HG02623 (cell line): Measurements from ENCODE around the gene TNIK.

ENCODE experiments used
- ATAC-seq: cut with Tn5 transposase; IDR thresholded peaks from one replicate; pipeline ENCODE4 v1.9.1; 2021; ENCODE audit warnings: moderate library complexity; ENCODE audit not compliant: unreplicated experiment

Gene TNIK

DNA sequence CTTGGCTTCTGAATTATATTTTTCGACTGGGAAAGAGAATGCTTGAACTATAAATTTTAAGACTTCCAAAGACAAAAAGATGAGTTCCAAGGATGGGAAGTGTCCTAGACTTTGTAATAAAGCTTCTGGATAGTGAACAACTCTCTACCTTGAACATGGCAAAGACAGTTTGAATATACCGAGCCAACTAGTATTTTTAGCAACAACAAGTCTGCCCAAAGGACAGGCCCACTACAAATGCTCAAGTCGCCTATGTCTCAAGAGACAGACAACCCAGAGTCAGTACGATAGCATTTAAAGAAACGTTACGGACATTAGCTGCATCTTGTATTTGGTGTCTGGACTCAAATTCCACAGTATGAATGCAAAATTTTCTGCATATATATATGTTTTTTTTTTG lies 258.4 kb downstream of the TNIK start:
- no peak for ATAC-seq

DNA sequence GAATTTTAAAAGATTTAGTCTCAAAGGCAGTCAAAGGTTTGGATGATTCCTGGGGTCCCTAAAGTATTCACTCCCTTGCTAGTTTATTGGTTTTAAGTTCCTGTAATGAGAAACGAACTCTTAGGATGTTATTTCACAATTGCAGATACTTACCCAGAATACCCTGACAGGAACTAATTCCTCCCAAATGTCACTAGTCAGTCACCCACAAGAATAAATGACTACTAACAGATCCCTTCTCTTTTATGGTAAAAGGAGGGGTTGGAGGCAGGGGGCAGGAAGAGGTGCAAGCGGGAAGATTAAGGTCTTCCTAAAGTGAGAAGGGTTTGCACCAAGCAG lies 259.5 kb downstream of the TNIK start:
- ATAC-seq, result no peak

DNA sequence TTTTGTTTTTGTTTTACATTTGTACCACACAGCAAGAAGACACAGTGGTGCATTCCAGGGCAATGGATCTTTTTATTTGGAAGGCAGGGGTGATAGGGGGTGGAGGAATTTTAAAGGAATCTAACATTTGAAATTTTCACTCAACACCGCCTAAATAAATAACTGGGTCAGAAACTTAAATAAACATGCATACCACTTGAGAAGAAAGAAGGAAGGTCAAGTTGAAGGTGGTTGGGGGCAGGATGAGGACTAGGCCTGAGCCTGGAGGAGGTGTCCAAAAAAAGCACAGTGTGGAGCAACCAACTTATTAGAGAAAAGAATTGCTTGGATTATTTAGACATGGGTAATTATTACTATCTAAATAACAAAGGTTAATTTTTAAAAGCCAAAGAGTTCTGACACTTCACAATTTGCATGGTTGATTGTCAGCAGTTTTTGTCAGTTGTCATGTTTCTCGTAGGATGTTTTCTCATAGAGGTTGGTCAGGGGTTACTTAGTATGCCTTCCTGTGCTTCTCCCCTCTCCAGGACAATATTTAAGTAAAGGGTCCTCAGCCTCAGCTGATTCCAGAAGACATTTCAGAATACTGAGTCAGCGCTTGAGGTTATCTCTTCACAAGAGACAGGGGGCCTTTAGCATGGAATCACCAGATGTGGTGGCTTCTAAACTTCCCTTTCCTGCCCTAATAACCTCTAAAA lies 260.0 kb downstream of the TNIK start:
- no peak for ATAC-seq

DNA sequence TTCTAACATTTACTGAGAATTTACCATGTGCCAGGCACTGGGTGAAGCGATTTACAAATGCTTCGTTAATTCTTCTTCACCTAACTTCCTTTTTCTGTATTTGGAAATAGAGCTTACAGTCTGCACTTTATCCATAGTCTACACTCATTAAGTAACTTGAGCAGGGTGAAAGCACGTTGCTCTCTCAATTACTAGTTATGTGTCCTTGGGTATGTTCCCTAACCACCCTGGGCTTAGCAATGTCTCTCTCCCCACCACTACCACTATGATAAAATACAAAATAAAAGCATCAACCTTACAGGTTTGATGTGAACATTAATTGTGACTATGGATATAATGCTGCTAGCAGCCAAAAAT lies 260.8 kb downstream of the TNIK start:
- ATAC-seq, result no peak

DNA sequence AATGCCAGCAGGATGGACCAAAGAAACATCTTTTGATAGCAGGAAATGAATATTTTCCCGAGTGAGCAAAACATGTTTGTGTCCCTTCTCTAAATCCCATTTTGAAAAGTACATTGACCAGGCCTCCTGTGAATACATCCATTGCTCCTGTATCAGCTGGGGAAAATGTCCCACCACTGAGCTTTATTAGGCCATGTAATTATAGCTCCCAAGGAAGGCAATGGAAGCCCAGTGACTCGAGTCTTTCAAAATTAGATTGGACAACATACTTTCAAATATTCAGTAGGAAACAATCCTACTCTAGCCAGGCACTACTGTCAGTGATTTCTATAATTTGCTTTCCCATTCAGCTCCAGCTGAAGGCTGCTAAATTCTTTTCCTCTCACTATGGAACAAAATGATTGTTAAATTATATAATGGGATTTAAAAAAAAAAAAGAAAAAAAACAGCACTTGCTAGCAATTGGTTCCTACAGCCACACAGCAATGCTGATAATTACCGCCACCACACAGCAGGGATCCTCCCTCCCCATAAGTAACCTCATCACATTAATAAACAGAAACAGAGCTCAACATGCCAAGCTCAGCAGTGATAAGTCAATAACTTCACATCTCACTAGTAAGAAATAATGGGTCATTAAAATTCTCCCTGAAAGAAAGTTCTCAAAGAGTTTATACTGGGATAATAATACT lies 261.3 kb downstream of the TNIK start:
- no peak for ATAC-seq

DNA sequence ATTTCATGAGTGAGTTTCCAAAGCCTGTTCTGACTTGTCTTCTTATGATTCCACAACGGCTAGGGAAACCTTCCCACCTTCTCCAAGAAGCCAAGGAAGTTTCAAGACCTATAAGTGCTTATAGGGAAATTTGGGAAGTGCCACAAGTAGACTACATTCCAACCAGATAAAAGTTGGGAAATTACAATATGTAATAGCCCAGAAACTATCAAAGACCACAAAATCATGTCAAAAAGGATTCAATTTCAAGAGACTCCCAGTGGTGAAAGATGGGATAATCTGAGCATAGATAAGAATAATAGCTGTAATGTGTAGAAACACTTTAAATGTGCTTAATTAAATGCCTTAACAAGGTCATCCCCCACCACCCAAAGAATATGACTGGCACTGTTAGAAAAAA lies 264.5 kb downstream of the TNIK start:
- ATAC-seq, result no peak

DNA sequence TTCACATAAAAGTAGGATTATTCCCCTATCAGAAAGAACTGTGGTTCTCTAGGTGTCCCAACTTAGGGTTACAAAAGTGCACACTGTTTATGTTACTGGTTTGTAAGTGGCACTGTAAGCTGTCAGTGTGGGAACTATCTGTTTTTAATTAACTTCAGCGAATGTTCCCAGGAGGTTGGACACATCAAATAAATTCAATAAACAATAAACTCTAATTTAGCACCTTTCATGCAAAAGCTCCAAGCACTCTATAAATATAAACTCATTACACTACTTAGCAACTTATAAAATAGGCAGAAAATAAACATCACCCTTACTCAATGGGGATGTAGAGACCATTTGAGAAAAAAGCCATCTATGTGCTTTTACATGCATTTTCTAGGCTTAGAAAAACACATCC lies 265.2 kb downstream of the TNIK start:
- no peak for ATAC-seq

DNA sequence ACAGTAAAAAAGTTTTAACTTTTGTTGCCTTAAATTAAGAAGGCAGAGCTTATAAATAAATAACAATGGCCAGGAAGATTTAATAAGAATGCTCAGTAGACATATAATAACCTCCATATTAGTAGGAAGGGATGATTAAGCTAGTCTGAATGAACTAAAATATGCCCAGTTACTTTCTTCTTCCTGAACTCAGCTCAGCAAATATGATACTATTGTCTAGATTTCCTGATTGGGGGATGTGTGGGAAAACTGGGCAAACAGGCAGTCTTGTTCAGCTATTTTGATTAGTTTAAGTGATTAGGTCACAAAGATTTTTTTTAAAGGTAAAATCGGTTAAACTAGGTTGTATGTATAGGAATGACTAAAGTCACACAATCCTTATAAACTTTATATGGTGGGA lies 266.5 kb downstream of the TNIK start:
- ATAC-seq, result no peak

DNA sequence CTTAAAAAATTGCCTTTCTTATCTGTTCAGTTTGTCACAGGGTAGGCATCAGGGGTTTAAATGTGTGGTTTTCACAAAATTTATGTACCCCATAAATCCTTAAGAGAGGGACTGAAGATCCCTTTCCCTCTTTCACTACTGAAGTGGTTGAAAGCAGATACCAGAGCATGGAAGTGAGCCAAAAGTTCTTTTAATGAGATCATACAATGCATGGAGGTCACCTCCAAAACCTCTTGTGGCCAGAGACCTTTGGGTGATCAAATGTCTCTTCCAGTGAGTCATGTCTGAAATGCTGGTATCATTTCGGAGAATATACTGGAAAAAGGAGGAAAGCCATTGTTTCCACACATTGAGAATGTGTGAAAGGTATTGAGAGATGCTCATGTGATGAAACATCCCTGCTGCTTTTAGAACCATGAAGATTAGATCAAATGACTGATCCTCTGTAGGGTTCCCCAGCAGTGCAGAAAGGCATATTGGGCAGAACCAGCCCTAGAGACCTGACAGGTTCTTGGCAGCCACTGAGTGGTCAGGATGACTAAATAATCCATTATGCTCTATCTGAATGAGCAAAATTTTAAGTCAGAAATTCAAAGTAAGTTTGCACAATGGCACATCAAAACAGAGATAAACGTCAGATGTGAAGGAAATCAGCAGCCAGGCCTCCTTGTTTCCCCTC lies 267.9 kb downstream of the TNIK start:
- ATAC-seq, result no peak

DNA sequence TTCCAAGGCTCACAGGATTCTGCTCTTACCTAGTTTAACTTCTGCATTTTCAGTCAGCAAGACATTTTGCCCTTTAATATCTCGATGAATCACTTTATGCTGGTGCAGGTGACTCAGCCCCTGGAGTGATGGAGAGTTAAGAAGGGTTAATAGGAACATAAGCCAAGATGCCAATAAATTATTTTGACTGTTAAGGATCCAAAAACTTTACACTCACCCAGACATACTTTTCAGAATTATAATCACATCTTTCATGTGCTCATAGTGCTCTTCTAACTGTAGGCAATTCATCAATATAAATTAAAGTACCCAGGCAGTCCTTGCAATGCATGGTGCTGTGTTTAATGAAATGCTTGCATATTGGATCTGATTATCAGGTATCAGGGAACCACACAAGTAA lies 269.5 kb downstream of the TNIK start:
- ATAC-seq, result no peak

DNA sequence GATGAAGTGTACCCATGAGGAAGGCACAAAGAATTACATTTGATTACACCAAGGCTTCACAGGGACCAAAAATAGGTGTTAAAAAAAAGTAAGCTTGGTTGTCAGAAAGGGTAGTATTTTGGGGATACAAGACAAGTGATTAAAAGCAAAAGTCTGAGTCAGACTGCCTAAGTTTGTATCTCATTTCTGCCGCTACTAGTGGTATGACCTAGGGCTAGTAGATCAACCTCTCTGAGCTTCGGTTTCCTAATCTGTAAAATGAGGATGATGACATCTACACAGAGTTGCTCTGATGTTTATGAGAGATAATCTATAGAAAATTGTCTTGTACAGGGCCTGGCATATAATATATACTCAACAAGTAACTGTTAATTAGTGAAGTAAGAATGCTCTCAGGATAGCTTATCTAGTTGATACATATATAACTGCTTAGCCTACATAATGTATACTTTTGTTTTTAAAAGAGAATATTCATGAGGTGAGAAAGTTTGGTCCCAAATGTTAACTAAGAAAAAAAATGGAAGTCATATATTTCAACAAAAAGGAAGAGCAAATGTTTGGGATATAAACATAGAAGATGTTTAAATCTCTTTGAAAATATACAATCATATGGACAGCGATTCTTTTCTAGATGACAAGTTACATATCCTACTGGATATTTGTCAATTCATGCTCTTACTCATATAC lies 270.7 kb downstream of the TNIK start:
- peak; percentile 59 for ATAC-seq

DNA sequence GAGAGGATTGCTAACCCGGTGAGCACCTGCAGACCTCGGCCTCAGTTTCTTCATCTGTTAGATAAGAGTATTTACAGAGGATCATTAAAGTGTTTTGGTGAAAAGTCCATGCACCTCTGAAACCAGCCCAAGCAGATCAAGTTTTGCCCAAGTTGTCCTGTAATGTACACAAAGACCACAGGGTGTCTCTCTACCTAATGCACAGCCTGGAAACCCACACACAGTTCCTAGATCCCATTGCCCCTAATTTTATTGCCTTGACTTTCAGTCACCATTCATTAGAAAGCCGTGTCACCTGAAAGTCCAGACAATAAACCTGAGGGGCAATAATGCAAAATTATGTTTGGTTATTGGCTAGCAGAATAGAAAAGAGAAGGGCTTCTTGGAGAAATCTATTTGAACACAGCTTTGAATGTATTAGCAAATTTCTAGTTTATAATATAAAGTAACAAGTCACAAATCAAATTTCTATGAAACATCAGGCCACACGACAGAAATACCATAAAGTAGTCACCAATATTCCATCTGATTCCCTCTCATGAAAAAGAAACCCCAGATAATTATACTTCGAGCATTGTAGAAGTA lies 272.4 kb downstream of the TNIK start:
- ATAC-seq, result no peak

DNA sequence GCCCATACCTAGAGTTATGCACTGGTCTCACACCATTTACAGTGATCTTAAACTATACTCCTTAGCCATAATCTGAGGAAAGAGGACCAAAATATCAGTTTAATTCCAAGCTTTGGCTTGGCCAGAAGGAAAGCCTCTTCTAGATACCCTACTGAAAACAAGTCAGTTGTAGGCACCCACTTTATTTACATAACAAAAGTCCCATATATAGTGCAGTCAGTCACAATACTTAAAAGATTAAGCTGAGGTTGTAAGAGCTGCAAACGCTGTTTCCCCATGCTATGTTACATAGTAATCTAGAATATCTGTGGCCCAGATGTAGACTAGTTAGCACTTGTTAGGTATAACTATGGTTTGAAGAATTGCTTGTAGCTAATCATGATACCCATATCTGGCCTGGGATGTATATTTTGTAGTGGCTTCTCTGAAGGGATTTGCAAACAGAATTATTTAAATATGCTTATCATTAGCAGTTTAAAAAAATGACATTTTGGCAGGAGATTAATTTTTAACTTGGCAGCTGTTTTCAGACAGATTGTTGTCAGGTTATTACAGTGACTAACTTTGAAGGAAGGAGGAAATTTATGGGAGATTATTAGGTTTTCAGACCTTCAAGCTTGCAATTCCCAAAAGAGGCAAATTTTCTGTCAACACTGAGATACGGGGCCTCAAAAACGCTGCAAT lies 273.2 kb downstream of the TNIK start:
- ATAC-seq, result no peak

DNA sequence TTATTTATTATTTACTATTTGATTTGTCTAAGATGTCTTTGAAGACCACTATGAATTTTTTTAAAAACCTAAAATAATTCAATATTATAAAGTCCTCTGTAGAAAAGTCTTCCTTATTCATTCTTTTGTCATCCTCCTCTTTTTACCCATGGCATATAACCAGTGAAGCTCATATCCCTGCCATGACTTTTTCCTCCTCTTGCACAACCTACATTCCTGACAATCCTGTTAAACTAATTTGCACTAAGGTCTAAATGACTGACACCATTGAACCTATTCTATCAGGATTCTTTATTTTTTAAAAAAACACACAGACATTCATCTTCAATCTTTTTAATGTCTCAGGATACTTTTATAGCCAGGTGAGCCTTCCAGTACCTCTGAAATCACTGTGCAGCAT lies 273.8 kb downstream of the TNIK start:
- ATAC-seq, result no peak

DNA sequence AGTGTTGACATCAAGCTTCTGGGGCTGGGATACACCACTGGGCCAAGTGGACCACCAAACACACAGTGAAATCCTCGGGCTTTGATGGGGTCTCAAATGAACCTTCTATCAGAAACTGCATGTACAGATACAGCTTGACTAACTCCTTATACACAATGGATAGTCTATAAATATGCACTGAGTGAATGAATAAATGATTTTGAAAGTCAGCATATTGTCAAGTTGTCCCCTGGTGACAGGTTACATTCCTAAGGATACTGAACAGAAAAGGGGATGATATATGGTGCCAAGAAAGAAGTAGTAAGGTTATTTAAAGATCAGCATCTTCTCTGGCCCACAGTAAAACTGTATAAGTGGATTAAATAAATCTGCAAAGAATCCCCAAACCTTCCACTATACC lies 274.2 kb downstream of the TNIK start:
- ATAC-seq, result no peak

DNA sequence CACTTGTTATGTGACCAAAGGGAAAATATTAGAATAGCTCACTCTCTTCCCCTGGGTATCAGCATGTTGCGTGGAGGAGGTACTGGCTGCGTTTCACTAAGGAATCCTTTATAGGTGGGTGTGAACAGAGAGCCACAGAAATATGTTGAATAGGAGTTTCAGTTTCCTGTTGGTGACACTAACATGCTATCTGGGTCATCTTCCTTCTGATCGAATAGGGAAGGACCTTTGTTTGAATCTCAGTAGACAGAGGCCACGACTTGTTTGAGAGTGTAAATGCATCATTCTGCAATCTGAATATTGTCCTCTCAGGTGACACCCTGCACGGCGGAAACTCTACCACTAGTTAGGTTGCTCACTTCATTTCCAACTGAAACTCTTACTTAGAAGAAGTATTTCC lies 275.8 kb downstream of the TNIK start:
- ATAC-seq, result peak; percentile 75

DNA sequence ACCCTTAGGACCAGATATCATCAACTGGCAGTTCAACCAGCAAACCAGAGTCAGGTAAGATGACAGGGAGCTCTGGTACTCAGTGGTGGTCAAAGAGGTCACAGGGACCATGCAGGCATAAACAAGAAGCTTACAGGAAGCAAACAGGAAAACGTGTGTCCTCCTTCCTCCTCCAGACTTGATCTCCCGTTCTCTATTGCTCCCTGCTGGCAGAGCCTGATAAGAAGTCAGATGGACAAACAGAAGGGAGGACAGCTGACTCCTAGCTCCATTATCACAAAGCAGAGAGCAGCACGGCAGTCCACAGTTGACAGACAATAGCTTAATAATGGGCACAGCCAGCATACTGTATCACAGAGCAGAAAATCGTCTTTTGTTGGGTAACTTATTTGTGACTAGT lies 277.2 kb downstream of the TNIK start:
- no peak for ATAC-seq

DNA sequence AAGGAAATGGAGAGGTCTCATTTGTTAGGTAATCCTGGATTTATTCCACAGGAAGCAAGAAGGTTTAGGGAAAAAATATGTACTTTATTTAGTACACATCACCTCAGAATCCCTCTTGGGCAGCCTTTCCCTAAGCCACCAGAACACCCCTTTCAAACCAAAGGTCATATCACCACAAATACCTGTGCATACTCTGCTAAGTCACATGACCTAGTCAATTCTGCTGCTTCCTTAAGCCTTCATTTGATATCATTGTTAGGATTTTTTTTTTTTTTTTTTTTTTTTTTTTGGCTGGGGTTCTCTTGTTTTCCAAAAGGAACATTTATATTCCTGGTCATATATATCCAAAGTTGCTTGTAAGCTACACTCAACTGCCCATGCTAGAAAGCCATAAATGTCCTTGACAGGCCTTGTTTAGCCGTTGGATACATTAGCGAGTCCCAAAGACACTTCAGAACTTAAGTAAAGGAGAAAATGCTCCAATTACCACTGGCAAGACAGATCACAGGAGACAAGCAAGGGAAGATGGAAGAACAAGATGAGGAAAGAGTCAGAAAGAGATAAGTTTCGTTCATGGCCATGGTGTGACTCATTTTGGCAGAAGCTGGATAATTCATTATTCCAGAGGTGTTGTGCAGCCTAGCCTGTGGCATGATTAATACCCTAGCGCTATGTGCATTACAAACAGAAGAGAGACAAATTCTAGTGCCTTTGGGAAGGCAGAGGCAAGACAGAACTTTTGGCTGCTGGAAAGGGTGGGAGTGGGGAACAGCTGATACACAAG lies 278.1 kb downstream of the TNIK start:
- ATAC-seq, result no peak

DNA sequence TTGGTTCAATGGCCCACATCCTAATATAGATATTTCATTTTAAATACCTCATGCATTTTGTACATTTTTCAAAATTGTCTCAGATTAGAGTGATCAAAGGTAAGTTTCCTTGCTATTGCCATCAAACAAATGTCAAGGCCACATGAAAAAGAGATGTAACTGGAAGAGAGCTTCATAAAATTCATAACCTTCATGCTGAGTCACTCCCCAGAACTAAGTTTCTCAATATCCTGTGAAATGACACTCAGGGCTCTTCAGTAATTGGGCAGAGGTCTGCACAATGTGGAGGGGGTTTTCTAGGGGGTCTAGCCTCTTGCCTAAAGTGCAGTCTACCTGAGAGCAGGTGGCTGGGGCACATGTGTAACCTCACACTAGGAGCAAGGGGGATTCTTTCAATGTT lies 281.5 kb downstream of the TNIK start:
- no peak for ATAC-seq

DNA sequence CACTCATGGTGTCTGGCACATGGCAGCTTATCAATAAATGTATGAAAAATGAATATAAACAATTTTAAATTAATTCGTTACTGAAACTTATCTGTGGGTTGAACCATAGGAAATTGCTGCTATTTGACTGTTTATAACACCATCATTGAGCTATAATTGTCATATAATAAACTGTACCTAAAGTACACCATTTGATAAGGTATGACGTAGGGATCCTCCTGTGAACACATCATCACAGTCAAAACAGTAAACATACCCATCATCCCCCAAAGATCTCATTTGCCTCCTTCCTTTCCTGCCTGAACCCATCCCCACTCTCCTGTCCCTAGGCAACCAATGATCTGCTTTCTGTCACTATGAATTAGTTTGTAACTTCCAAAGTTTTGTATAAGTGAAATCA lies 282.7 kb downstream of the TNIK start:
- no peak for ATAC-seq
